ENCODE results near the gene CDH4. TPM values are rescaled to one million over a fixed set of nuclear protein-coding genes. Genes with fewer than 3 reads are reported as not detected.

Gene CDH4
- total RNA-seq, 1 donor from 2014 or later: 8.3 TPM

DNA sequence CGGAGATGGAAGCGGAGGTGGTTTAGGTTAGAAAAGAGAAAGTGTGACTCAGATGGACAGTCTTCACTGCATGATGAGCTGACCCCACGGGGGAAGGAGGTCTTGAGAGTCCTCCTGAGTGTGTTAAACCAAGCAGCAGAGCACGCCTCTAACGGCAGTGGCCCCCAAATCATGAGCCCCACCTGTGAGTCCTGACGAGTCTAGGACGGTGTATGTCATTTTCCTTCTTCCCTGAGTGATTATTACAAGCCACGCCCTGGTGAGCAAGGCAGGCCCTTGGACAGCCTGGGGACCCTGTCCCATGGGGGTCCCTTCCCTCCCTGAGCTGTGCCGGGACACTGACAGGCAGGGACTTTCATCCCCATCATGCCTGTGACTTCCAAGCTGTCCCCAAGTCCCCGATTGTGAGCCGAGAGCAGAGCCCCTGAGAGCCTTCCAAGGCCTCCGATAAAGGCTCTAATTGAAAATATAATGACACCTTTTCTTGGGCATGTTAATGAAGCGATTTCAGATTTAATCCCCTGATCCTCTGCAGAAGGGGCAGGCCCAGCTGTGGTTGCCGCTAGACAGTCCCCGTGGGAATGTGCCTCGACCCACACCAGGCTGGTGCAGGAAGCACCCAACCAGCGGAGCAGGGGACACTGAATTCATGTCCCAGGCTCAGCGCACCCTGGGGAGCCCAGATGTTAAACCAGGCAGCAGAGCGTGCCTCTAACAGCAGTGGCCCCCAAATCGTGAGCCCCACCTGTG is 493.5 kb downstream of the CDH4 start:
- H3K27me3 Mint-ChIP-seq: peaks cover 3% of the 10 kb centered on the region
- no peaks in the 10 kb centered on the region for H3K4me1 Mint-ChIP-seq (ENCODE audit: unreplicated experiment)
- no peak overlapping the region for H3K4me3 Mint-ChIP-seq
- TF ChIP-seq, protein P1, sequence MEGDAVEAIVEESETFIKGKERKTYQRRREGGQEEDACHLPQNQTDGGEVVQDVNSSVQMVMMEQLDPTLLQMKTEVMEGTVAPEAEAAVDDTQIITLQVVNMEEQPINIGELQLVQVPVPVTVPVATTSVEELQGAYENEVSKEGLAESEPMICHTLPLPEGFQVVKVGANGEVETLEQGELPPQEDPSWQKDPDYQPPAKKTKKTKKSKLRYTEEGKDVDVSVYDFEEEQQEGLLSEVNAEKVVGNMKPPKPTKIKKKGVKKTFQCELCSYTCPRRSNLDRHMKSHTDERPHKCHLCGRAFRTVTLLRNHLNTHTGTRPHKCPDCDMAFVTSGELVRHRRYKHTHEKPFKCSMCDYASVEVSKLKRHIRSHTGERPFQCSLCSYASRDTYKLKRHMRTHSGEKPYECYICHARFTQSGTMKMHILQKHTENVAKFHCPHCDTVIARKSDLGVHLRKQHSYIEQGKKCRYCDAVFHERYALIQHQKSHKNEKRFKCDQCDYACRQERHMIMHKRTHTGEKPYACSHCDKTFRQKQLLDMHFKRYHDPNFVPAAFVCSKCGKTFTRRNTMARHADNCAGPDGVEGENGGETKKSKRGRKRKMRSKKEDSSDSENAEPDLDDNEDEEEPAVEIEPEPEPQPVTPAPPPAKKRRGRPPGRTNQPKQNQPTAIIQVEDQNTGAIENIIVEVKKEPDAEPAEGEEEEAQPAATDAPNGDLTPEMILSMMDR (conservative IDR thresholded peaks at IDR 0.05): no peak
- H3K36me3 Mint-ChIP-seq: no peaks in the 10 kb centered on the region
- no peak for DNase-seq (ENCODE audit: extremely low spot score, unreplicated experiment)
- no peak overlapping the region for H3K27ac Mint-ChIP-seq
- no peaks in the 10 kb centered on the region for H3K9me3 Mint-ChIP-seq

DNA sequence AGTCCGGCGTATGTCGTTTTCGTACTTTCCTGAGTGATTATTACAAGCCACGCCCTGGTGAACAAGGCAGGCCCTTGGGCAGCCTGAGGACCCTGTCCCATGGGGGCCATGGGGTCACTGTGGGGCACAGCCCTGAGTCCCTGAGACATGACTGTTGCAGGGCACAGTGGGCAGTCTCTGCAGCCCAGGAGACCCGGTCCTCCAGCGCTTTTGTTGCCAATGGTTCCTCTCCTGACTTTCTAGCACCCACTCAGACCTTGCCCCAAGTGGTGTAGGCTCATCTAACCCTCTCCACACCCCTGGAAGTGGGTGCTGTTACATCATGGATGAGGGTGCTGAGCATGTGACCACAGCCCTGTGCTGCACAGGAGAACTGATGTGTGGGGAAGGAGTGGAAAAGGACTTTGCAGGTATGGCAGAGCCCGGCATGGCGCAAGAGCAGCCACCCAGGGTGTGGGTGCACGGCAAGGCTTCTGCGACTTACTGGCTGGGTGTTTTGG is 494.1 kb downstream of the CDH4 start:
- no peak for DNase-seq (ENCODE audit: extremely low spot score, unreplicated experiment)
- Mint-ChIP-seq H3K27ac (no peak overlapping the region), H3K27me3 (peaks cover 3% of the 10 kb centered on the region), H3K4me1 (ENCODE audit: unreplicated experiment) (no peaks in the 10 kb centered on the region), H3K4me3 (no peak overlapping the region), H3K9me3 (no peaks in the 10 kb centered on the region), H3K36me3 (no peaks in the 10 kb centered on the region)
- TF ChIP-seq, protein P1 (conservative IDR thresholded peaks at IDR 0.05): no peak

- no peaks in the 10 kb centered on the region for H3K9me3 Mint-ChIP-seq
- TF ChIP-seq, protein P1 (conservative IDR thresholded peaks at IDR 0.05): no peak
- H3K27me3 Mint-ChIP-seq: peaks cover 3% of the 10 kb centered on the region
- H3K4me3 Mint-ChIP-seq: no peak overlapping the region
- no peaks in the 10 kb centered on the region for H3K36me3 Mint-ChIP-seq
- no peak overlapping the region for H3K27ac Mint-ChIP-seq
- H3K4me1 Mint-ChIP-seq (ENCODE audit: unreplicated experiment): no peaks in the 10 kb centered on the region
- no peak for DNase-seq (ENCODE audit: extremely low spot score, unreplicated experiment)
These were observed 494.7 kb downstream of the CDH4 start for GRCh38 chr20:61746781-61747180.

- no peak for DNase-seq (ENCODE audit: extremely low spot score, unreplicated experiment)
- no peak overlapping the region for H3K4me3 Mint-ChIP-seq
- H3K27me3 Mint-ChIP-seq: no peaks in the 10 kb centered on the region
- no peaks in the 10 kb centered on the region for H3K36me3 Mint-ChIP-seq
- no peaks in the 10 kb centered on the region for H3K9me3 Mint-ChIP-seq
- no peaks in the 10 kb centered on the region for H3K4me1 Mint-ChIP-seq (ENCODE audit: unreplicated experiment)
- no peak overlapping the region for H3K27ac Mint-ChIP-seq
- TF ChIP-seq, protein P1 (conservative IDR thresholded peaks at IDR 0.05): no peak
These were observed 496.3 kb downstream of the CDH4 start for GRCh38 chr20:61748376-61748775.

DNA sequence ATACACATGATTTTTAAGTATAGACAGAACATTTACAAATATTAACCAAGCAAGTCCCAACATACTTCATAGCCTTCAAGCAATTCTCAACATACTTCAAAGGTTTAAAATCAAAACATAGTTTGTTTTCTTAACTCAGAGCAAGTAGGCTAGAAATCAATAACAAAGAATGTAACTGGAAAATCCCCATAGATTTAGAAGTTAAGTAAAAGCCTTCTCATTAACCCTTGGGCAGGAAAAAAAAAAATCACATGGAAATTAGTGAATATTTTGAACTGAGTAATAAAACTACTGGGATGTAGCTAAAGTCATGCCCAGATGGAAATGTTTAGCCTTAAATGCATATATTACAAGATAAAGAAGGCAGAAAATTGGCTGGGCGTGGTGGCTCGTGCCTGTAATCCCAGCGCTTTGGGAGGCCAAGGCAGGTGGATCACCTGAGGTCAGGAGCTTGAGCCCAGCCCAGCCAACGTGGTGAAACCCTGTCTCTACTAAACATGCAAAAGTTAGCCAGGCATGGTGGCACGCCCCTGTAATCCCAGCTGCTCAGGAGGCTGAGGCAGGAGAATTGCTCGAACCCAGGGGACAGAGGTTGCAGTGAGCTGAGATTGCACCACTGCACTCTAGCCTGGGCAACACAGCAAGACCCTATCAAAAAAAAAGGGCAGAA is 497.5 kb downstream of the CDH4 start:
- H3K4me1 Mint-ChIP-seq (ENCODE audit: unreplicated experiment): no peaks in the 10 kb centered on the region
- TF ChIP-seq, protein P1 (conservative IDR thresholded peaks at IDR 0.05): no peak
- no peaks in the 10 kb centered on the region for H3K36me3 Mint-ChIP-seq
- H3K27me3 Mint-ChIP-seq: no peaks in the 10 kb centered on the region
- no peak overlapping the region for H3K4me3 Mint-ChIP-seq
- no peak overlapping the region for H3K27ac Mint-ChIP-seq
- DNase-seq (ENCODE audit: extremely low spot score, unreplicated experiment): no peak
- no peaks in the 10 kb centered on the region for H3K9me3 Mint-ChIP-seq
